Hippocampal formation (tissue), 2 donors: Measurements from ENCODE around the gene PTGES3.

Experiments used
- DNase-seq, 2 donors: peaks; one replicate each; lab custom pipeline; 2025; lab: John Stamatoyannopoulos, UW

The PTGES3 gene

DNA sequence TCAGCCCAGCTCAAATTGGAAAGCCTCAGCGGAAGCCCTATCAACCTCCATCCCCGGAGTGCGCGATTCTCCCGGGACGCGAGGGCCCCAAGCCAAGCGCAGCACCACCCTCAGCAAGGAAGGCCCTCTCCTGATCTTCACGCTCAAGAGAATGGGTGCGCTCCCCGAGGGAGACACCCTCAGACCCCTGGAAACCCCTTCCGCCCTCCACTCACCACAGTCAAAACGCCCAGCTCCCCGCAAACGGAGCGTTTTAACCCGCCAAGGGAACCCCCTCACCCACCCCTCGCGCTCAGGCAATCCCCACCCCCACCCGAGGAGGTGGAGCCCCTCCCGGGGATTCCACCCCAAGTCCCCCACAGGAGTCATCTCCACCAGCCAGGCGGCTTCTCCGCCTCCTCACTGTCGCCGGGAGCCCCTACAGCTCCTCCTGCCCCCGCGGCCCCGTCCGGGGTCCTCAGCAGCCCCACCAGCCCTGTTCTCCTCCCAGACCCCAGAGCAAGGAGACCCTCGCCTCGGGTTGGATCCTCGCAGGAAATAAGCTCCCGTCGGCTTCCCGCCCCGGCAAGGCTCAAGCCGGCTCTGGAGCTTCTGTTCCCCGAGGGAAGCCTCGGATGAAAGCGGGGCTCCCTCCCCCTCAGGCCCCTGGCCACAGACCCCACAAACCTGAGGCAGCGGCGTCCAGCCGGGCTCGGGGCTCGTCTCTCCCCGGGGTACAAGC lies 58.5 kb downstream of the PTGES3 start:
- peak in 1 of 2 donors; percentile 61 for DNase-seq

DNA sequence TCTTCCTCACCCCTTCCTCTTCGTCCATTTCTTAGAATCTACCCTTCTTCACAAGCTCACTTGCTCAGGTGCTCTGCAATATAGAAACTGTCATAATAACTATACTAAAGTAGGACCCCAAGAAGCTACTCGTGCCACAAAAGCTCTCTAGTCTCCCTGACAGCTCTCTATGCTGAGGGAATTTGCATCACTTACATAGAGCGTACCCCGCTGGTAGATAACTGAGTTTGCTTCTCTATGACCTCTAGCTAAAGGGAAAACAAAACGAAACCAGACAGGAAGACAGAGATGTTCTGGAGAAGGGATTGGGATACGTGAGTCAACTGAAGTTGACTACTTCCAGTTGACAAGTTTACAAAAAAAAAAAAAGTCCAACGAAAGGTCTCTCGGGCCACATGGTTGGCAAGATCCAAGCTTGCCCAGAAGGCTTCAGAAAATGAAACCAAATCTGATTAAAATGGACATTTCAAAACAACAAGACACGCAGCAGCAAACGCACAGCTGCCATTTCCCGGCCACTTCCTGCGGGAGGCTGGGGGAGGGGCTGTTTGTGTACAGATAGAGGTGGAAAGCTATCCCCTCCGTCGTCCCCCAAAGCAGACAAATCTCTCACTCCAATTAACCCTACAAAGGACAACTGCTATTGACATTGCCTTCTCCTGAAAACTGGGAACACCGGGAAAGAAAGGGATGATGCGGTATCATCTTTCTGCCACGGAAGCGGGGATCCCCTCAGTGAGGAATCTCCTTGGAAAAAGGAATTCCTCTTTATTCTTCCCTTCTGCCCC lies 59.2 kb downstream of the PTGES3 start:
- DNase-seq: peak; percentile 61 to 67

DNA sequence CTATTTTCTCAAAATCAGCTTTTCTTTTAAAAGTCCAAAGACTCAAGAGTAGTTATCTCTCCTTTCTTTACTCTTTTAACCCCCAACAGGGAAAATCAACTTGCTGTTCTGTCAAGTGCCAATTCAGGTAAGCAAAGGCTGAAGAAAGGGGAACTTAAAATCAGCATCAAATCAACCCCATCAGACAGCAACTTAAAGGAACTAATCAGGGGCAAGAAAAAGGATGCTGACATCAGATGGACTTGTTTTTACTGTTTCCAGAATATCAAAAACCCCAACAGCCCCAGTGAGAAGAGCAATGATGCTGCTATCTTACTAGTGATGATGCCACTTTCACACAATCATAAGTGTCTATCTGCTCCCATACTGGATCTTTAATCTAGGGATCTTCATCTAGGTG lies 61.4 kb downstream of the PTGES3 start:
- DNase-seq: no peak

DNA sequence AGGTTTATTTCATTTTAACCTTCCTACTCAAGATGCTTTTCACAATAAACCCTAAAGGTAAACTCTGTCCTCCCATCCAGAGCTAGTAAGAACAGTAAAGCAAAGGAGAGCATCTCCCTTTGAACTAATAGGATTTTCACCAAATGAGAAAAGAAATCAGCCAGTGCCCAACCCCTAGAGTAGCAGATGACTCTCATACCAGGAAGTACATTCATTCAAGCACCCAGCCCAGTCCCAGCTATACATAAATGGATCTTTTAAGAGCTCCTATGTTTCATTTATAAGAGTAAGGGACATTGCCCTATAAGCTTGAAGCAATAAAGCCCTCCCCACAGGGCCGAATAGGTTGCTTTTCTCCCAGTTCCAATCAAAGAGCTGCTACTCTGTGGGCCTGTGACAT lies 65.5 kb downstream of the PTGES3 start:
- DNase-seq: no peak

DNA sequence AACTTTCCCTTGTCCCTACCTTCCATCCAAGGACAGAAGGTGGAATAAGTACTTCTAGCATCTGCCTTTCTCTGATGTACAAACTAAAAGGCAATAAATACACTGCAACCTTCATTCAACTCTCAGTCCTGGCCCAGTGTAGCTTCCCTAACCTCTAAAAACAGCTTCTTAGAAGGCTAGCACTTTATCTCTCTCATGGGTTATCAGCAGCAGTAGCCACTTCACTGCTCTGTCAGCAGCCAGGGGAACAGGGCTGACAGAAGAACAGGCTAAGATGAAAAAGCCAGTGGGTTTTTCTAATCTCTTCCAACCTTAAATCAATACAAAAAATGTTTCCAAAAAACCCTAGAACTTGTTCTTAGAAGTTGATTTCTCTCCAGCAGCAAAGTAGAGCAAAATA lies 71.2 kb downstream of the PTGES3 start:
- DNase-seq: no peak

DNA sequence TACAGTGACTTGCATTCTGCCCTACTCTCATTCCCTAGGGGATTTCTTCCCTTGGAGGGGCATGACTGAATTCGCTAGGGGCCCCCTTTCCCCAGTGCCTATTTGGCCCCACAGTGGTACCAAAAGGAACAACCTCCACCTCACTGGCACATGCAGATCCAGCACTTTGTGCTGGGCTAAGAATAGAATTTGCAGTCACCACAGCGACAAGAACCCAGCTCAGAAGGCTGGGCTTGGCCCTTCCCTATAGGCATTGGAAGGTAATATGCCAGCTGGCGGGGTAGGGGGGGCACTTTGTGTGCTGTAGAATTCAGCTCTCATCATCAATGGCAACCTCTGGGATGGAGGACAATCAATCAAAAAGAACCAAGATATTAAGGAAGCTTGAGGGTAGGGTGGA lies 71.8 kb downstream of the PTGES3 start:
- DNase-seq: no peak

DNA sequence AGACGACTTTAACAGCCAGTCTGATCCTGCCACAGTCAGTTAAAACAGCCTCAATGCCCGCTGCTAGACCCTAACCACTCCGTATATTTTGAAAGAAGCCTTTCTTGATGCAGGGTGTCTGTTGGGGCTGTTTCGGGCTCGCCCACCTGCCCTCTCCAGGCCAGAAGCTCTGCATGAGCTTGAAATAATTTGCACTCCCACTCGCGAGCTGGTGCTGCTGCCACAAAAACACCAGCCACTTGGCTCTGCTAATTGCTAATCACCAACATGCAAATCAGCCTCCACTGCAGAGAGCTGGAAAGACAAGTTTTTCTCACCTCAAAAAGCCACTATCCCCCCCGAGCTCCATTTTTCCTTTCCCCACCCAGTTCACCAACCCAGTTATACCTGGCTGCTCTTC lies 73.5 kb downstream of the PTGES3 start:
- DNase-seq: no peak
